ENCODE results near the gene ZNF444. TPM values are rescaled to one million over a fixed set of nuclear protein-coding genes. Genes with fewer than 3 reads are reported as not detected.

ZNF444 gene
- polyA plus RNA-seq, 1 experiment: 9.9 TPM

DNA sequence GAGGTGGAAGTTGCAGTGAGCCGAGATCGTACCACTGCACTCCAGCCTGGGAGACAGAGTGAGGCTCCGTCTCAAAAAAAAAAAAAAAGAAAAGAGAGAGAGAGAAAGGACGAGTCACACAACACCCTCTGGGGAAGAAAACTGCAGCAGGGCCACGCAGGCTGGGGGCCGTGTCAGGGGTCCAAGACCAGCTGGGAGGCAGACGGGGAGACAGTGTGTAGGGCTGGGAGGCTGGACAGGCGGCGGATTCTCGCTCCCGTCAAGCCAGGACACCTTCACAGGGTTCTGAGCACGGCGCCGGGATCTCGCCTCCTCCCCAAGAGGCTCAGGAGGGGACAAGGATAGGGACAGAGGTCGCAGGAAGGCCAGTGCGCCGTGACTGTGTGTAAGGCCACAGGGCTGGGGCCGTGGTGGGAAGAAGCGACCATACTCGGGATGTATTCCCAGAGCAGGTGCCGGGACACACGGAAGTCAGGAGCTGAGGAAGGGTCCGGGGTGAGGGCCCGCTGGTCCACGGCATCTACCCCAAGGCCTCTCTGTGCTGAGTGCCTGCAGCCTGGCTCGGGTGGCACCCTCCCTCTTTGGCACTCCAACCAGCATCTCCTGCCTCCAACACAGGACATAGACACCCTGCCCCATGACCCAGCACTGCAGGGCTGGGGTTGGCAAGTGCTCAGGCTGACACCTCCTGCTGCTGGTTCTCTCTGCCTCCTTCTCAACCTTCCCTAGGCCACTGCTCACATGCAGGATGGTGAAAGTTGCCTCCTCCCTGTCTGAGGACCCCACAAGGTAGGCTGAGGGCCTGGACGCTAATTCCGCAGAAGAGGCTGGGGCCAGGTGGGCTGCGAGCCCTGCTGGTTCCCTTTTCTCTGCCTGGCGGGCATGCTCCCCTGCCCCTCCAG is 41.2 kb upstream of the ZNF444 start:
- ChIA-PET POLR2A (no interaction called here), CTCF (interaction anchor here (0.5 kb wide), 1 partner anchor 447 kb away, joined by 4 read pairs; no protein-coding TSS in a partner anchor)
- no peak overlapping the region for H3K4me3 ChIP-seq (ENCODE audit: low read depth, low read length)
- peaks cover 28% of the 10 kb centered on the region for H3K9me3 ChIP-seq (ENCODE audit: control insufficient read depth, insufficient read depth, low read length)
- no peaks in the 10 kb centered on the region for H3K27me3 ChIP-seq (ENCODE audit: control insufficient read depth, insufficient read depth, low read length)
- H3K27ac ChIP-seq (ENCODE audit: low read depth, low read length): no peak overlapping the region
- TF ChIP-seq, protein P1, sequence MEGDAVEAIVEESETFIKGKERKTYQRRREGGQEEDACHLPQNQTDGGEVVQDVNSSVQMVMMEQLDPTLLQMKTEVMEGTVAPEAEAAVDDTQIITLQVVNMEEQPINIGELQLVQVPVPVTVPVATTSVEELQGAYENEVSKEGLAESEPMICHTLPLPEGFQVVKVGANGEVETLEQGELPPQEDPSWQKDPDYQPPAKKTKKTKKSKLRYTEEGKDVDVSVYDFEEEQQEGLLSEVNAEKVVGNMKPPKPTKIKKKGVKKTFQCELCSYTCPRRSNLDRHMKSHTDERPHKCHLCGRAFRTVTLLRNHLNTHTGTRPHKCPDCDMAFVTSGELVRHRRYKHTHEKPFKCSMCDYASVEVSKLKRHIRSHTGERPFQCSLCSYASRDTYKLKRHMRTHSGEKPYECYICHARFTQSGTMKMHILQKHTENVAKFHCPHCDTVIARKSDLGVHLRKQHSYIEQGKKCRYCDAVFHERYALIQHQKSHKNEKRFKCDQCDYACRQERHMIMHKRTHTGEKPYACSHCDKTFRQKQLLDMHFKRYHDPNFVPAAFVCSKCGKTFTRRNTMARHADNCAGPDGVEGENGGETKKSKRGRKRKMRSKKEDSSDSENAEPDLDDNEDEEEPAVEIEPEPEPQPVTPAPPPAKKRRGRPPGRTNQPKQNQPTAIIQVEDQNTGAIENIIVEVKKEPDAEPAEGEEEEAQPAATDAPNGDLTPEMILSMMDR (IDR thresholded peaks at IDR 0.05; ENCODE audit: low read depth, low read length): no peak
- no peak for DNase-seq (ENCODE audit: low read depth, low spot score)

DNA sequence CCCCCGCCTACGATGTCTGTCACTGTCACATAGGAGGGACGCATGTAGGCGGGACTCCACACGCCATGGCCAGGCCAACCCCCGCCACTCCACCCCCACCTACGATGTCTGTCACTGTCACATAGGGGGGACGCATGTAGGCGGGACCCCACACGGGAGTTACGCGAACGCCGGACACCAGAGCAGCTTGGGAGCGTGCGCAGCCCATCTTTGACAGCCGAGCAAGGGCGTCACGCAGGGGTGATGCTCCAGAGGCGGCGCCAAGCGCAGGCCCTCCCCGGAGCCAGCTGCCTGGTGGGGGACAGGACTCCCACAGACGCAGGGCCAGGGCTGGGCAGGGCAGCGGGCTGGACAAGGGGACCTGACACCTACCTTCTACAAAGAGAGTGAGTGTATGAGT is 40.0 kb upstream of the ZNF444 start:
- TF ChIP-seq, protein P1 (IDR thresholded peaks at IDR 0.05; ENCODE audit: low read depth, low read length): no peak
- Histone ChIP-seq H3K9me3 (ENCODE audit: control insufficient read depth, insufficient read depth, low read length) (peaks cover 29% of the 10 kb centered on the region), H3K27me3 (ENCODE audit: control insufficient read depth, insufficient read depth, low read length) (no peaks in the 10 kb centered on the region), H3K4me3 (ENCODE audit: low read depth, low read length) (no peak overlapping the region), H3K27ac (ENCODE audit: low read depth, low read length) (no peak overlapping the region)
- no peak for DNase-seq (ENCODE audit: low read depth, low spot score)
- CTCF ChIA-PET: no interaction called here
- POLR2A ChIA-PET: no interaction called here

GRCh38 chr19:56101746-56102535 is 39.1 kb upstream of the ZNF444 start:
- H3K27me3 ChIP-seq (ENCODE audit: control insufficient read depth, insufficient read depth, low read length): no peaks in the 10 kb centered on the region
- no peak for DNase-seq (ENCODE audit: low read depth, low spot score)
- TF ChIP-seq, protein P1 (IDR thresholded peaks at IDR 0.05; ENCODE audit: low read depth, low read length): no peak
- H3K9me3 ChIP-seq (ENCODE audit: control insufficient read depth, insufficient read depth, low read length): peaks cover 35% of the 10 kb centered on the region
- no peak overlapping the region for H3K27ac ChIP-seq (ENCODE audit: low read depth, low read length)
- POLR2A ChIA-PET: interaction anchor here (0.6 to 0.7 kb wide), 2 partner anchors 35 to 39 kb away, joined by 3 read pairs; partner anchors contain the start of gene ZNF444
- H3K4me3 ChIP-seq (ENCODE audit: low read depth, low read length): no peak overlapping the region
- CTCF ChIA-PET: no interaction called here

GRCh38 chr19:56103027-56103614 is 38.0 kb upstream of the ZNF444 start:
- ChIA-PET POLR2A (no interaction called here), CTCF (no interaction called here)
- TF ChIP-seq, protein P1 (IDR thresholded peaks at IDR 0.05; ENCODE audit: low read depth, low read length): no peak
- no peak overlapping the region for H3K27ac ChIP-seq (ENCODE audit: low read depth, low read length)
- H3K9me3 ChIP-seq (ENCODE audit: control insufficient read depth, insufficient read depth, low read length): peaks cover 29% of the 10 kb centered on the region
- H3K27me3 ChIP-seq (ENCODE audit: control insufficient read depth, insufficient read depth, low read length): no peaks in the 10 kb centered on the region
- H3K4me3 ChIP-seq (ENCODE audit: low read depth, low read length): no peak overlapping the region
- DNase-seq (ENCODE audit: low read depth, low spot score): no peak
